ENCODE data around the gene CITED2.

CITED2 gene

GRCh38 chr6:139402876-139403386, 28.5 kb upstream of the CITED2 start:
- H3K4me3 ChIP-seq (ENCODE audit: low read length), result no peak overlapping the region
- H3K36me3 ChIP-seq (ENCODE audit: control insufficient read depth, insufficient read depth, low read length, severe bottlenecking), result no peaks in the 10 kb centered on the region
- H3K27me3 ChIP-seq (replicated peaks; ENCODE audit: control insufficient read depth, insufficient read depth, low read length), result no peaks in the 10 kb centered on the region
- peaks cover 24% of the 10 kb centered on the region for H3K4me1 ChIP-seq (ENCODE audit: control insufficient read depth, insufficient read depth, low read length)
- H3K9me3 ChIP-seq (ENCODE audit: control insufficient read depth, low read length), result no peaks in the 10 kb centered on the region
- H3K9ac ChIP-seq (ENCODE audit: low read length), result no peak overlapping the region
- DNase-seq (ENCODE audit: low read depth), result peak; percentile 85

- H3K4me3 ChIP-seq (ENCODE audit: low read length), result no peak overlapping the region
- DNase-seq (ENCODE audit: low read depth), result peak; percentile 44
- no peak overlapping the region for H3K9ac ChIP-seq (ENCODE audit: low read length)
- H3K36me3 ChIP-seq (ENCODE audit: control insufficient read depth, insufficient read depth, low read length, severe bottlenecking), result no peaks in the 10 kb centered on the region
- H3K27me3 ChIP-seq (replicated peaks; ENCODE audit: control insufficient read depth, insufficient read depth, low read length), result no peaks in the 10 kb centered on the region
- H3K4me1 ChIP-seq (ENCODE audit: control insufficient read depth, insufficient read depth, low read length), result peaks cover 20% of the 10 kb centered on the region
- H3K9me3 ChIP-seq (ENCODE audit: control insufficient read depth, low read length), result no peaks in the 10 kb centered on the region
Measured at GRCh38 chr6:139398658-139399057, 24.2 kb upstream of the CITED2 start.

DNA sequence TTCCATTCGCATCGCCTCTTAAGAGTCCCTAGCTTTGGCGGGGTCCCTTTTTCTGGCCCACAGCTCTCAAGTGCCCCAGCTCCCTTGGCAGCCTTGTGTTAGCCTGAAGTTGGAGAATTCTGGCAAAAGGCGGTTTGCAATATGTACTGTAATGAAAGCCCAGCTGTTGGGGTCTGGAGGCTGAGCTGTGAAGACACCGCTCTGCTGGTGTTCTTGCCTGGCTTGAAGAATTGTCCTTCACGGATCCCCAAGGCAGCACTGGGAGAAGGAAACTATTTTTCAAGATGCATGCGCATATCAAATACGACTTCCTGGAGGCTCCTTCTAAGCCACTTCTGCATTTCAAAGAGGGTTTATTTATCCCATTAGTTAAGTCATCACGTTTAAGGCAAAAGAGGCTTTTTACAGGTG, 21.4 kb upstream of the CITED2 start:
- Histone ChIP-seq H3K4me3 (ENCODE audit: low read length) (no peak overlapping the region), H3K9me3 (ENCODE audit: control insufficient read depth, low read length) (no peaks in the 10 kb centered on the region), H3K4me1 (ENCODE audit: control insufficient read depth, insufficient read depth, low read length) (peaks cover 9% of the 10 kb centered on the region), H3K36me3 (ENCODE audit: control insufficient read depth, insufficient read depth, low read length, severe bottlenecking) (no peaks in the 10 kb centered on the region), H3K27me3 (replicated peaks; ENCODE audit: control insufficient read depth, insufficient read depth, low read length) (no peaks in the 10 kb centered on the region), H3K9ac (ENCODE audit: low read length) (no peak overlapping the region)
- no peak for DNase-seq (ENCODE audit: low read depth)

- DNase-seq (ENCODE audit: low read depth), result no peak
- H3K27me3 ChIP-seq (replicated peaks; ENCODE audit: control insufficient read depth, insufficient read depth, low read length), result no peaks in the 10 kb centered on the region
- H3K4me1 ChIP-seq (ENCODE audit: control insufficient read depth, insufficient read depth, low read length), result peaks cover 9% of the 10 kb centered on the region
- H3K4me3 ChIP-seq (ENCODE audit: low read length), result no peak overlapping the region
- no peaks in the 10 kb centered on the region for H3K9me3 ChIP-seq (ENCODE audit: control insufficient read depth, low read length)
- H3K9ac ChIP-seq (ENCODE audit: low read length), result no peak overlapping the region
- H3K36me3 ChIP-seq (ENCODE audit: control insufficient read depth, insufficient read depth, low read length, severe bottlenecking), result no peaks in the 10 kb centered on the region
Measured at GRCh38 chr6:139395371-139395770, 20.9 kb upstream of the CITED2 start.

DNA sequence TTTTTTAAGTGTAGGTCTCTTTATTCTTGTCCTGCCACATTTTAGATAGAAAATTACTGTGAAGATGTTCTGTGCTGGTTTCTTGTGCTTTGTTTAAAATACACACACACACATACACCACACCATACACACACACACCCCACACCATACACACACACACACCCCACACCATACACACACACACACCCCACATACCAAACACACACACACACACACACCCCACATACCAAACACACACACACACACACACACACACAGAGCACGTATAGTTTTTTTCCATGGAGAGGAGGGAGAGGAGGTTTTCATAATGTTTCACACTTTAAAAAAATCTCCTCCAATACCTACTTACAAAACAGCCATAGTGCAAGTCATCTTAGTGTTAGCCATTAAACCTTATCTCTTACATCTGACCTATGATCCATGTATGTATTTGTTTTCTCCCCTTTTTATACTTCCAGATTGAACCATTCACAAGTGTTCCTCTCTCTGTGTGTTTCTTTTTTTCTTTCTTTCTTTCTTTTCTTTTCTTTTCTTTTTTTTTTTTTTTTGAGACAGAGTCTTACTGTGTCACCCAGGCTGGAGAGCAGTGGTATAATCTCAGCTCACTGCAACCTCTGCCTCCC, 19.7 kb upstream of the CITED2 start:
- no peak overlapping the region for H3K4me3 ChIP-seq (ENCODE audit: low read length)
- H3K36me3 ChIP-seq (ENCODE audit: control insufficient read depth, insufficient read depth, low read length, severe bottlenecking), result no peaks in the 10 kb centered on the region
- H3K9me3 ChIP-seq (ENCODE audit: control insufficient read depth, low read length), result no peaks in the 10 kb centered on the region
- DNase-seq (ENCODE audit: low read depth), result no peak
- peaks cover 8% of the 10 kb centered on the region for H3K4me1 ChIP-seq (ENCODE audit: control insufficient read depth, insufficient read depth, low read length)
- H3K27me3 ChIP-seq (replicated peaks; ENCODE audit: control insufficient read depth, insufficient read depth, low read length), result no peaks in the 10 kb centered on the region
- H3K9ac ChIP-seq (ENCODE audit: low read length), result no peak overlapping the region

DNA sequence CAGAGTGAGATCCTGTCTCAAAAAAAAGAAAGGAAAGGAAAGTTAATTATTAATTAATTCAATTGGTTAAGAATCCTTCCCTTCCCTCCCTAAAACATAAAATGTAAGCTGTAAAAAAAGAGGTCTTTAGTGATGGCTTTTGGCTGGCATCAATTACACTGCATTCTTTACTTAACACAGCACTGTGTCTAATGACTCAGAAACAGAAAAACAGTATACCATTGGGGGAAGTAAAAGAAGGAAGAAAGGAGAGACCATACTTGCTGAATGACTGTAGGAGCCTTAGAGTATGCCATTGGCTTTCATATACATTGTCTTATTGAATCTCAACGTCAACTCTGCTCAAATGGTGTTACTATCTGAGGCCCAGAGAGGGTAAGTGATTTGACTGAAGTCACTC, 18.3 kb upstream of the CITED2 start:
- Histone ChIP-seq H3K36me3 (ENCODE audit: control insufficient read depth, insufficient read depth, low read length, severe bottlenecking) (no peaks in the 10 kb centered on the region), H3K27me3 (replicated peaks; ENCODE audit: control insufficient read depth, insufficient read depth, low read length) (no peaks in the 10 kb centered on the region), H3K9ac (ENCODE audit: low read length) (no peak overlapping the region), H3K9me3 (ENCODE audit: control insufficient read depth, low read length) (no peaks in the 10 kb centered on the region), H3K4me1 (ENCODE audit: control insufficient read depth, insufficient read depth, low read length) (no peaks in the 10 kb centered on the region), H3K4me3 (ENCODE audit: low read length) (no peak overlapping the region)
- peak; percentile 44 for DNase-seq (ENCODE audit: low read depth)

DNA sequence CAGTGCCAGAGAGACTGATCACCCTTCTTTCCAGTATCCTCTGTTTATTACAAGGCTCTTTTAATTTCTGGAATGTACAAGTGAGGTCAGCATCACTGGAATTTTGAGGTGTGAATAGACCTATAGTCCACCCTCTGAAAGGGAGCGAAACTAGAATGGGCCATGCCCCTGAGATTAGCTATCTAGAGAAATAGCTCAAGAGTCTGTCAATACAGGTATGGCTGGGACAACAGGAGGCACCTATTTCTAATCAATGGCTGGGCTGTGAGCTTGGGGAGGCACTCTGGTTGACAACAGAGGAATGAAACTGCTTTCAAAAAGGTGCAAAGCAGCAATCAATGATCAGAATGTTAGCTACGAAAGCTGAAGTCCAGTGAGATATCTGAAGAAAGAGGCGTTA, 17.3 kb upstream of the CITED2 start:
- Histone ChIP-seq H3K36me3 (ENCODE audit: control insufficient read depth, insufficient read depth, low read length, severe bottlenecking) (no peaks in the 10 kb centered on the region), H3K9me3 (ENCODE audit: control insufficient read depth, low read length) (no peaks in the 10 kb centered on the region), H3K27me3 (replicated peaks; ENCODE audit: control insufficient read depth, insufficient read depth, low read length) (no peaks in the 10 kb centered on the region), H3K4me3 (ENCODE audit: low read length) (no peak overlapping the region), H3K9ac (ENCODE audit: low read length) (no peak overlapping the region), H3K4me1 (ENCODE audit: control insufficient read depth, insufficient read depth, low read length) (no peaks in the 10 kb centered on the region)
- no peak for DNase-seq (ENCODE audit: low read depth)

GRCh38 chr6:139390447-139390846, 16.0 kb upstream of the CITED2 start:
- Histone ChIP-seq H3K4me3 (ENCODE audit: low read length) (no peak overlapping the region), H3K27me3 (replicated peaks; ENCODE audit: control insufficient read depth, insufficient read depth, low read length) (no peaks in the 10 kb centered on the region), H3K36me3 (ENCODE audit: control insufficient read depth, insufficient read depth, low read length, severe bottlenecking) (no peaks in the 10 kb centered on the region), H3K9me3 (ENCODE audit: control insufficient read depth, low read length) (no peaks in the 10 kb centered on the region), H3K9ac (ENCODE audit: low read length) (no peak overlapping the region), H3K4me1 (ENCODE audit: control insufficient read depth, insufficient read depth, low read length) (no peaks in the 10 kb centered on the region)
- no peak for DNase-seq (ENCODE audit: low read depth)

- no peak overlapping the region for H3K4me3 ChIP-seq (ENCODE audit: low read length)
- H3K36me3 ChIP-seq (ENCODE audit: control insufficient read depth, insufficient read depth, low read length, severe bottlenecking), result no peaks in the 10 kb centered on the region
- H3K27me3 ChIP-seq (replicated peaks; ENCODE audit: control insufficient read depth, insufficient read depth, low read length), result no peaks in the 10 kb centered on the region
- H3K9ac ChIP-seq (ENCODE audit: low read length), result no peak overlapping the region
- H3K4me1 ChIP-seq (ENCODE audit: control insufficient read depth, insufficient read depth, low read length), result peaks cover 5% of the 10 kb centered on the region
- DNase-seq (ENCODE audit: low read depth), result no peak
- no peaks in the 10 kb centered on the region for H3K9me3 ChIP-seq (ENCODE audit: control insufficient read depth, low read length)
Measured at GRCh38 chr6:139388384-139388783, 13.9 kb upstream of the CITED2 start.

DNA sequence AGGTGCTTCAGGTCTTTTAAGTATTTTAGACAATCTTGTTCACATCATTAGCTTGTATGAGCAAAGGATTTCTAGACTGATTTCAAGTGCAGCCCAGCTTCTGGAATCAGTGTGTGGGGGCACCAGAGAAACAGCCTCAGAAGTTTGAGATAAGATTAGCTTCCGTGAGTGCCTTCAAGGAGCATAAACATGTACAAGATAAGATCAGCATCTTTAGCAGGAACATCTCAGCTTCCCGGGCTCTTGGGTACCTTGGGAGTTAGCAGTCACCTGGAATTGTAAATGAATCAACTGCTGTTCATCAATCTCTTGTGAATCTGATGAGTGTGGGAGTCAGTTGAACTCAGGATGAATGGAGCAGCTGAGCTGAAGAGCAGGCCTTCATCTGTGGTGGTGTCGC, 12.0 kb upstream of the CITED2 start:
- Histone ChIP-seq H3K27me3 (replicated peaks; ENCODE audit: control insufficient read depth, insufficient read depth, low read length) (no peaks in the 10 kb centered on the region), H3K4me1 (ENCODE audit: control insufficient read depth, insufficient read depth, low read length) (peaks cover 12% of the 10 kb centered on the region), H3K36me3 (ENCODE audit: control insufficient read depth, insufficient read depth, low read length, severe bottlenecking) (no peaks in the 10 kb centered on the region), H3K9ac (ENCODE audit: low read length) (no peak overlapping the region), H3K4me3 (ENCODE audit: low read length) (no peak overlapping the region), H3K9me3 (ENCODE audit: control insufficient read depth, low read length) (no peaks in the 10 kb centered on the region)
- DNase-seq (ENCODE audit: low read depth), result no peak

- H3K36me3 ChIP-seq (ENCODE audit: control insufficient read depth, insufficient read depth, low read length, severe bottlenecking), result no peaks in the 10 kb centered on the region
- DNase-seq (ENCODE audit: low read depth), result no peak
- H3K4me1 ChIP-seq (ENCODE audit: control insufficient read depth, insufficient read depth, low read length), result peaks cover 15% of the 10 kb centered on the region
- H3K4me3 ChIP-seq (ENCODE audit: low read length), result no peak overlapping the region
- H3K9me3 ChIP-seq (ENCODE audit: control insufficient read depth, low read length), result no peaks in the 10 kb centered on the region
- H3K27me3 ChIP-seq (replicated peaks; ENCODE audit: control insufficient read depth, insufficient read depth, low read length), result no peaks in the 10 kb centered on the region
- no peak overlapping the region for H3K9ac ChIP-seq (ENCODE audit: low read length)
Measured at GRCh38 chr6:139381216-139381865, 6.9 kb upstream of the CITED2 start.
